Melanocyte of skin (primary cell): ENCODE results near the gene SELENOV. TPM values are rescaled to one million over a fixed set of nuclear protein-coding genes. Genes with fewer than 3 reads are reported as not detected.

ENCODE experiments used
- total RNA-seq, 2 donors: library from RNA; depleted of rRNA; stranded (reverse); fragments of >200 nt; gene quantifications; 2 replicates each; pipeline ENCODE4 v1.2.3, GENCODE V29; 2012

Gene SELENOV
- not detected for total RNA-seq

GRCh38 chr19:39514840-39515550 is at the start of gene SELENOV:
SELENOV (plus strand) TSS chr19:39515139; CDS start chr19:39515213, 74 bp downstream.

GRCh38 chr19:39480337-39481228 is 34.4 kb upstream of the SELENOV start, which contains the start of gene TIMM50:
TIMM50 (plus strand) TSS chr19:39480838; CDS start chr19:39480854, 16 bp downstream.

GRCh38 chr19:39498798-39499642 is 15.9 kb upstream of the SELENOV start, which contains the start of gene DLL3:
DLL3 (plus strand) TSS chr19:39498947; CDS start chr19:39498975, 28 bp downstream.

GRCh38 chr19:39532233-39533002 is 17.5 kb downstream of the SELENOV start, which contains the start of gene EID2B:
EID2B (minus strand) TSS chr19:39532852; CDS start chr19:39532802, 50 bp downstream.

GRCh38 chr19:39539518-39540332 is 24.8 kb downstream of the SELENOV start, which contains the start of gene EID2:
EID2 (minus strand) TSS chr19:39540161; CDS start chr19:39540079, 82 bp downstream.

Other genes with a start within 250 kb of the SELENOV start
- not detected for gene IFNL2, start 246.7 kb upstream of the SELENOV start, total RNA-seq
- gene IFNL1, start 218.7 kb upstream of the SELENOV start, total RNA-seq = not detected
- gene LRFN1, start 194.3 kb upstream of the SELENOV start, total RNA-seq = under 1 TPM; 0.34 to 0.67 TPM
- gene GMFG, start 179.1 kb upstream of the SELENOV start, total RNA-seq = 1 to 10 TPM in 1 of 2 donors, not detected in 1; 1.0 TPM
- gene SAMD4B, start 172.7 kb upstream of the SELENOV start, total RNA-seq = 10 to 100 TPM; 53.9 to 58.2 TPM
- gene PAF1, start 124.0 kb upstream of the SELENOV start, total RNA-seq = 10 to 100 TPM; 29.6 to 35.3 TPM
- 10 to 100 TPM; 21.3 to 30.3 TPM for gene MED29, start 123.8 kb upstream of the SELENOV start, total RNA-seq
- gene ZFP36, start 108.3 kb upstream of the SELENOV start, total RNA-seq = 1 to 10 TPM; 3.7 to 3.8 TPM
- gene PLEKHG2, start 102.5 kb upstream of the SELENOV start, total RNA-seq = 1 to 10 TPM; 2.8 to 6.0 TPM
- 10 to 100 TPM; 19.6 to 51.0 TPM for gene RPS16, start 79.2 kb upstream of the SELENOV start, total RNA-seq
- gene SUPT5H, start 69.6 kb upstream of the SELENOV start, total RNA-seq = 10 to 100 TPM; 64.9 to 75.0 TPM
- gene TIMM50, start 34.3 kb upstream of the SELENOV start, total RNA-seq = 100 to 1,000 TPM in 1 of 2 donors, 10 to 100 TPM in 1; 66.4 to 115 TPM
- 1 to 10 TPM in 1 of 2 donors, under 1 TPM in 1; under 0.01 to 4.3 TPM for gene DLL3, start 16.2 kb upstream of the SELENOV start, total RNA-seq
- gene EID2B, start 17.7 kb downstream of the SELENOV start, total RNA-seq = 10 to 100 TPM in 1 of 2 donors, 1 to 10 TPM in 1; 5.2 to 10.7 TPM
- 1 to 10 TPM; 5.5 to 9.7 TPM for gene EID2, start 25.0 kb downstream of the SELENOV start, total RNA-seq
- not detected for gene LGALS13, start 87.4 kb downstream of the SELENOV start, total RNA-seq
- gene LGALS16, start 140.8 kb downstream of the SELENOV start, total RNA-seq = not detected
- gene LGALS14, start 189.3 kb downstream of the SELENOV start, total RNA-seq = not detected
- not detected for gene CLC, start 222.9 kb downstream of the SELENOV start, total RNA-seq